ENCODE results near the gene VPS29. TPM values are rescaled to one million over a fixed set of nuclear protein-coding genes. Genes with fewer than 3 reads are reported as not detected.

The VPS29 gene
- total RNA-seq, 1 experiment from 2014 or later, result 95.7 TPM

GRCh38 chr12:110453569-110454296 lies 48.2 kb downstream of the VPS29 start:
- H3K4me3 ChIP-seq (replicated peaks in 1 of 2; ENCODE audit: low read depth in 1 of 2, low read length in 2 of 2), result no peak overlapping the region
- peaks cover 14% of the 10 kb centered on the region for H3K79me2 ChIP-seq (ENCODE audit: insufficient read depth, low read length)
- BruUV-seq (replicated peaks), result no TSS peak
- CTCF ChIA-PET, result no interaction called here
- no peaks in the 10 kb centered on the region for H4K20me1 ChIP-seq (ENCODE audit: insufficient read depth)
- peaks cover 0 to 11% of the 10 kb centered on the region in 2 experiments; a peak in 2 of 4 replicates for H3K4me1 ChIP-seq (ENCODE audit: control insufficient read depth in 1 of 2, insufficient read depth in 2 of 2, low read length in 2 of 2)
- ATAC-seq, result no peak
- peaks cover 4 to 12% of the 10 kb centered on the region in 2 experiments; a peak in 2 of 4 replicates for H3K36me3 ChIP-seq (ENCODE audit: control insufficient read depth in 1 of 2, insufficient read depth in 2 of 2, low read length in 2 of 2)
- H3K4me2 ChIP-seq (ENCODE audit: low read length), result no peak overlapping the region
- no peak overlapping the region for H3K27ac ChIP-seq (ENCODE audit: low read depth, low read length)
- POLR2A ChIA-PET, result interaction anchor here (1.9 kb wide), 1 partner anchor 14 kb away, joined by 5 read pairs; the partner anchor contains the start of gene GPN3
- intact Hi-C loops (cut with micrococcal nuclease), result loop anchor here (5.0 kb wide), 1 partner anchor 434 kb away; no protein-coding TSS in a partner anchor
- no peak for TF ChIP-seq JUND (IDR thresholded peaks at IDR 0.05)
- H3K9ac ChIP-seq (ENCODE audit: low read length), result no peak overlapping the region
- RAD21 ChIA-PET (ENCODE audit: low non-redundant PET in 1 of 2, low total read pairs in 2 of 2, uncharacterized antibody in 2 of 2, unreplicated experiment in 2 of 2), result no interaction called here
- no peak overlapping the region for H2AFZ ChIP-seq (ENCODE audit: low read depth, low read length, poor library complexity, severe bottlenecking)
- no peak for DNase-seq (ENCODE audit: low read depth, low spot score)
- no peaks in the 10 kb centered on the region for H3K9me2 ChIP-seq (ENCODE audit: insufficient read depth)
- H3K27me3 ChIP-seq (ENCODE audit: insufficient read depth, low read length), result no peaks in the 10 kb centered on the region
- no peaks in the 10 kb centered on the region for H3K9me3 ChIP-seq (ENCODE audit: control insufficient read depth in 1 of 2, insufficient read depth in 1 of 2, low read depth in 1 of 2, low read length in 2 of 2)

GRCh38 chr12:110451263-110451662 lies 50.6 kb downstream of the VPS29 start:
- intact Hi-C loops (cut with micrococcal nuclease), result loop anchor here (5.0 kb wide), 1 partner anchor 436 kb away; no protein-coding TSS in a partner anchor
- DNase-seq (ENCODE audit: low read depth, low spot score), result no peak
- no peaks in the 10 kb centered on the region for H3K9me2 ChIP-seq (ENCODE audit: insufficient read depth)
- H3K79me2 ChIP-seq (ENCODE audit: insufficient read depth, low read length), result peaks cover 34% of the 10 kb centered on the region
- no peak overlapping the region for H3K4me3 ChIP-seq (replicated peaks in 1 of 2; ENCODE audit: low read depth in 1 of 2, low read length in 2 of 2)
- H3K9ac ChIP-seq (ENCODE audit: low read length), result no peak overlapping the region
- H4K20me1 ChIP-seq (ENCODE audit: insufficient read depth), result no peaks in the 10 kb centered on the region
- no peak overlapping the region for H3K4me2 ChIP-seq (ENCODE audit: low read length)
- ATAC-seq, result no peak
- TF ChIP-seq, protein P1, sequence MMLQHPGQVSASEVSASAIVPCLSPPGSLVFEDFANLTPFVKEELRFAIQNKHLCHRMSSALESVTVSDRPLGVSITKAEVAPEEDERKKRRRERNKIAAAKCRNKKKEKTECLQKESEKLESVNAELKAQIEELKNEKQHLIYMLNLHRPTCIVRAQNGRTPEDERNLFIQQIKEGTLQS (IDR thresholded peaks at IDR 0.05), result no peak
- TF ChIP-seq, protein P2, sequence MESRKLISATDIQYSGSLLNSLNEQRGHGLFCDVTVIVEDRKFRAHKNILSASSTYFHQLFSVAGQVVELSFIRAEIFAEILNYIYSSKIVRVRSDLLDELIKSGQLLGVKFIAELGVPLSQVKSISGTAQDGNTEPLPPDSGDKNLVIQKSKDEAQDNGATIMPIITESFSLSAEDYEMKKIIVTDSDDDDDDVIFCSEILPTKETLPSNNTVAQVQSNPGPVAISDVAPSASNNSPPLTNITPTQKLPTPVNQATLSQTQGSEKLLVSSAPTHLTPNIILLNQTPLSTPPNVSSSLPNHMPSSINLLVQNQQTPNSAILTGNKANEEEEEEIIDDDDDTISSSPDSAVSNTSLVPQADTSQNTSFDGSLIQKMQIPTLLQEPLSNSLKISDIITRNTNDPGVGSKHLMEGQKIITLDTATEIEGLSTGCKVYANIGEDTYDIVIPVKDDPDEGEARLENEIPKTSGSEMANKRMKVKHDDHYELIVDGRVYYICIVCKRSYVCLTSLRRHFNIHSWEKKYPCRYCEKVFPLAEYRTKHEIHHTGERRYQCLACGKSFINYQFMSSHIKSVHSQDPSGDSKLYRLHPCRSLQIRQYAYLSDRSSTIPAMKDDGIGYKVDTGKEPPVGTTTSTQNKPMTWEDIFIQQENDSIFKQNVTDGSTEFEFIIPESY (IDR thresholded peaks at IDR 0.05; ENCODE audit: extremely low read depth, insufficient replicate concordance, low read length), result no peak
- H3K4me1 ChIP-seq (ENCODE audit: control insufficient read depth in 1 of 2, insufficient read depth in 2 of 2, low read length in 2 of 2), result peaks cover 0 to 13% of the 10 kb centered on the region in 2 experiments; a peak in 2 of 4 replicates
- BruUV-seq (replicated peaks), result no TSS peak
- no peaks in the 10 kb centered on the region for H3K27me3 ChIP-seq (ENCODE audit: insufficient read depth, low read length)
- H3K36me3 ChIP-seq (ENCODE audit: control insufficient read depth in 1 of 2, insufficient read depth in 2 of 2, low read length in 2 of 2), result peaks cover 6 to 8% of the 10 kb centered on the region in 2 experiments; a peak in 3 of 4 replicates
- H3K9me3 ChIP-seq (ENCODE audit: control insufficient read depth in 1 of 2, insufficient read depth in 1 of 2, low read depth in 1 of 2, low read length in 2 of 2), result no peaks in the 10 kb centered on the region
- RAD21 ChIA-PET (ENCODE audit: low non-redundant PET in 1 of 2, low total read pairs in 2 of 2, uncharacterized antibody in 2 of 2, unreplicated experiment in 2 of 2), result no interaction called here
- no peak overlapping the region for H2AFZ ChIP-seq (ENCODE audit: low read depth, low read length, poor library complexity, severe bottlenecking)
- POLR2A ChIA-PET, result no interaction called here
- H3K27ac ChIP-seq (ENCODE audit: low read depth, low read length), result no peak overlapping the region
- CTCF ChIA-PET, result interaction anchor here (1.6 kb wide), 1 partner anchor 20 kb away, joined by 18 read pairs; no protein-coding TSS in a partner anchor

All from HCT116 (cell line).